H9 (cell line): ENCODE measurements around the gene PXT1. TPM values are rescaled to one million over a fixed set of nuclear protein-coding genes. Genes with fewer than 3 reads are reported as not detected.

Experiments
- DNase-seq: peaks from one replicate; pipeline ENCODE4 v3.0.0-alpha.2; 2017
- H2AFZ ChIP-seq: one replicate; pipeline ENCODE4 v1.6.1; 2013; ENCODE audit warnings: mild to moderate bottlenecking, low read length, control low read depth, moderate library complexity
- H2AK5ac ChIP-seq: 2 replicates; pipeline ENCODE4 v1.6.1; 2013; ENCODE audit warnings: low read length, control low read depth, mixed read lengths; ENCODE audit not compliant: insufficient read length
- H2BK120ac ChIP-seq: one replicate; pipeline ENCODE4 v1.6.1; 2013; ENCODE audit warnings: low read depth, mild to moderate bottlenecking, low read length, control low read depth, inconsistent platforms; ENCODE audit not compliant: poor library complexity, severe bottlenecking
- H2BK12ac ChIP-seq: 2 replicates; pipeline ENCODE4 v1.6.1; 2013; ENCODE audit warnings: low read length, control low read depth, mixed read lengths, low read depth; ENCODE audit not compliant: insufficient read length
- H2BK15ac ChIP-seq: 2 replicates; pipeline ENCODE4 v1.6.1; 2013; ENCODE audit warnings: low read depth, low read length, control low read depth
- H2BK20ac ChIP-seq: one replicate; pipeline ENCODE4 v1.6.1; 2013; ENCODE audit warnings: low read depth, mild to moderate bottlenecking, low read length, control low read depth, inconsistent platforms; ENCODE audit not compliant: poor library complexity, severe bottlenecking
- H2BK5ac ChIP-seq: 2 replicates; pipeline ENCODE4 v1.6.1; 2013; ENCODE audit warnings: low read length, control low read depth, mixed read lengths; ENCODE audit not compliant: insufficient read length
- H3K14ac ChIP-seq: 2 replicates; pipeline ENCODE4 v1.6.1; 2013; ENCODE audit warnings: low read length, control low read depth; ENCODE audit not compliant: insufficient read depth
- H3K18ac ChIP-seq: 2 replicates; pipeline ENCODE4 v1.6.1; 2013; ENCODE audit warnings: low read depth, mild to moderate bottlenecking, mixed read lengths, low read length, control low read depth; ENCODE audit not compliant: insufficient read length
- H3K23ac ChIP-seq: 2 replicates; pipeline ENCODE4 v1.6.1; 2013; ENCODE audit warnings: low read length, control low read depth, mixed read lengths, low read depth; ENCODE audit not compliant: insufficient read length
- H3K23me2 ChIP-seq: 2 replicates; pipeline ENCODE4 v1.6.1; 2013; ENCODE audit warnings: low read depth, mild to moderate bottlenecking, mixed read lengths, low read length, control low read depth; ENCODE audit not compliant: insufficient read length, poor library complexity, severe bottlenecking
- H3K27ac ChIP-seq: 2 replicates; pipeline ENCODE4 v1.5.1; 2013; ENCODE audit warnings: low read length, control low read depth, mixed read lengths, low read depth; ENCODE audit not compliant: insufficient read length
- H3K27me3 ChIP-seq: 2 replicates; pipeline ENCODE4 v1.6.1; 2013; ENCODE audit warnings: low read length, control low read depth, inconsistent platforms; ENCODE audit not compliant: insufficient read depth
- H3K4ac ChIP-seq: 2 replicates; pipeline ENCODE4 v1.6.1; 2013; ENCODE audit warnings: low read depth, mild to moderate bottlenecking, control low read depth, inconsistent platforms, low read length, moderate library complexity
- H3K4me1 ChIP-seq: 2 replicates; pipeline ENCODE4 v1.6.1; 2013; ENCODE audit warnings: low read length, control low read depth, inconsistent platforms; ENCODE audit not compliant: insufficient read depth
- H3K4me2 ChIP-seq: 2 replicates; pipeline ENCODE4 v1.6.1; 2013; ENCODE audit warnings: low read length, control low read depth, mixed read lengths; ENCODE audit not compliant: insufficient read length, insufficient read depth
- H3K56ac ChIP-seq: 2 replicates; pipeline ENCODE4 v1.6.1; 2013; ENCODE audit warnings: low read depth, mild to moderate bottlenecking, mixed read lengths, low read length, control low read depth; ENCODE audit not compliant: insufficient read length
- H3K79me1 ChIP-seq: 2 replicates; pipeline ENCODE4 v1.6.1; 2013; ENCODE audit warnings: low read depth, mild to moderate bottlenecking, moderate library complexity, low read length, control low read depth, inconsistent platforms; ENCODE audit not compliant: insufficient read depth, poor library complexity, severe bottlenecking
- H3K79me2 ChIP-seq: 2 replicates; pipeline ENCODE4 v1.6.1; 2013; ENCODE audit warnings: low read length, control low read depth, inconsistent platforms; ENCODE audit not compliant: insufficient read depth
- H3K9ac ChIP-seq: 2 replicates; pipeline ENCODE4 v1.6.1; 2013; ENCODE audit warnings: low read length, control low read depth, mixed read lengths; ENCODE audit not compliant: insufficient read length; ENCODE audit errors: extremely low read depth
- H3K9me3 ChIP-seq: one replicate; pipeline ENCODE4 v1.6.1; 2013; ENCODE audit warnings: low read depth, low read length, inconsistent platforms; ENCODE audit not compliant: control insufficient read depth
- H3T11ph ChIP-seq: one replicate; pipeline ENCODE4 v1.6.1; 2013; ENCODE audit warnings: mild to moderate bottlenecking, low read length, control low read depth, inconsistent platforms
- H4K20me1 ChIP-seq: one replicate; pipeline ENCODE4 v1.6.1; 2013; ENCODE audit not compliant: control insufficient read depth, insufficient read length, insufficient read depth
- H4K5ac ChIP-seq: 2 replicates; pipeline ENCODE4 v1.6.1; 2013; ENCODE audit warnings: low read depth, mild to moderate bottlenecking, mixed read lengths, low read length, control low read depth; ENCODE audit not compliant: insufficient read length
- H4K8ac ChIP-seq: replicated peaks from 2 replicates; pipeline ENCODE4 v1.6.1; 2013; ENCODE audit warnings: low read length, control low read depth, mixed read lengths, low read depth; ENCODE audit not compliant: insufficient read length
- H4K91ac ChIP-seq: 2 replicates; pipeline ENCODE4 v1.6.1; 2013; ENCODE audit warnings: low read depth, mild to moderate bottlenecking, moderate library complexity, mixed read lengths, low read length, control low read depth; ENCODE audit not compliant: insufficient read length
- H3K27ac Mint-ChIP-seq, 3 experiments: 2 replicates in 2 of 3; 3 replicates in 1 of 3; pipeline ENCODE4 v1.8.0; 2020 to 2021; ENCODE audit warnings: mixed read lengths in 3 of 3, mild to moderate bottlenecking in 1 of 3, moderate library complexity in 1 of 3
- H3K27me3 Mint-ChIP-seq: 2 replicates; pipeline ENCODE4 v1.8.0; 2021; ENCODE audit warnings: low read depth, mild to moderate bottlenecking, moderate library complexity, mixed read lengths
- H3K36me3 Mint-ChIP-seq, 3 experiments: 2 replicates in 2 of 3; 3 replicates in 1 of 3; pipeline ENCODE4 v1.8.0; 2020 to 2021; ENCODE audit warnings: low read depth in 3 of 3, mixed read lengths in 3 of 3; ENCODE audit not compliant: insufficient read depth in 1 of 3
- H3K4me1 Mint-ChIP-seq, 2 experiments: 2 replicates each; pipeline ENCODE4 v1.8.0; 2020; ENCODE audit warnings: mixed read lengths in 2 of 2
- H3K4me3 Mint-ChIP-seq, 2 experiments: 2 replicates in 1 of 2; 3 replicates in 1 of 2; pipeline ENCODE4 v1.8.0; 2020 to 2021; ENCODE audit warnings: mild to moderate bottlenecking in 2 of 2, mixed read lengths in 2 of 2, moderate library complexity in 1 of 2
- H3K9me3 Mint-ChIP-seq, 2 experiments: 2 replicates in 1 of 2; 3 replicates in 1 of 2; pipeline ENCODE4 v1.8.0; 2020; ENCODE audit warnings: mild to moderate bottlenecking in 2 of 2, mixed read lengths in 2 of 2, moderate library complexity in 1 of 2
- CTCF ChIP-seq: fragments of 200-600 bp; sonication (generic); conservative IDR thresholded peaks from 3 replicates; pipeline ENCODE4 v1.8.0; 2021; ENCODE audit warnings: antibody characterized with exemption, mild to moderate bottlenecking
- WGBS: extraction: QIAGEN DNeasy Blood & Tissue Kit; methylation state at CpG from one replicate; pipeline ENCODE4 v1.1.7; 2013; ENCODE audit warnings: missing lambda C conversion rate, low lambda C conversion rate, mixed read lengths; ENCODE audit not compliant: insufficient read length; ENCODE audit errors: extremely low coverage; 5-methylcytosine and 5-hydroxymethylcytosine counted together
- total RNA-seq: library from RNA; stranded (reverse); gene quantifications from 2 replicates; pipeline ENCODE4 v1.2.1, GENCODE V29; 2021

The PXT1 gene
- total RNA-seq, 1 experiment from 2014 or later = not detected

GRCh38 chr6:36346486-36347273 lies 96.0 kb downstream of the PXT1 start:
- Histone ChIP-seq H2AFZ (no peak overlapping the region), H3K4me2 (no peak overlapping the region), H3K27ac (no peak overlapping the region), H3K27me3 (no peaks in the 10 kb centered on the region), H2AK5ac (no peak overlapping the region), H3K4me1 (no peaks in the 10 kb centered on the region), H4K8ac (no peak overlapping the region), H3K4ac (no peak overlapping the region), H3K23me2 (no peaks in the 10 kb centered on the region), H2BK12ac (no peak overlapping the region), H4K5ac (no peak overlapping the region), H3K9me3 (no peaks in the 10 kb centered on the region), H3K56ac (no peak overlapping the region), H3K14ac (no peak overlapping the region; the same call in 1 of the 2 replicates), H2BK20ac (no peak overlapping the region), H4K20me1 (no peaks in the 10 kb centered on the region), H3K23ac (no peak overlapping the region), H3K9ac (no peak overlapping the region), H3K18ac (no peak overlapping the region), H2BK120ac (no peak overlapping the region), H2BK5ac (no peak overlapping the region), H3K79me1 (no peaks in the 10 kb centered on the region), H3K79me2 (no peaks in the 10 kb centered on the region), H4K91ac (no peak overlapping the region), H3T11ph (no peak overlapping the region), H2BK15ac (no peak overlapping the region)
- no peaks in the 10 kb centered on the region for H3K9me3 Mint-ChIP-seq
- no peak for DNase-seq
- WGBS = no CpG with 5 or more reads among the region's 20 CpGs
- H3K4me3 Mint-ChIP-seq = no peak overlapping the region
- H3K4me1 Mint-ChIP-seq = peaks cover 0 to 3% of the 10 kb centered on the region in 2 experiments; a peak in 1 of 4 replicates
- H3K27ac Mint-ChIP-seq = no peak overlapping the region
- no peak for TF ChIP-seq CTCF
- no peaks in the 10 kb centered on the region for H3K36me3 Mint-ChIP-seq
- peaks cover 5% of the 10 kb centered on the region for H3K27me3 Mint-ChIP-seq
